Immature natural killer cell (primary cell): ENCODE results near the gene LYRM4. TPM values are rescaled to one million over a fixed set of nuclear protein-coding genes. Genes with fewer than 3 reads are reported as not detected.

Experiments
- DNase-seq, 3 donors: peaks; one replicate each; pipeline ENCODE4 v3.0.0; 2022; ENCODE audit warnings: mixed read lengths in 1 of 3
- H3K27ac Mint-ChIP-seq, 6 donors: one replicate each; pipeline ENCODE4 v1.8.0; 2020; ENCODE audit warnings: mixed read lengths in 6 of 6, mild to moderate bottlenecking in 5 of 6, inconsistent platforms in 4 of 6, moderate library complexity in 3 of 6
- H3K27me3 Mint-ChIP-seq, 3 donors: one replicate each; pipeline ENCODE4 v1.8.0; 2020 to 2021; ENCODE audit warnings: low read depth in 3 of 3, mild to moderate bottlenecking in 3 of 3, mixed read lengths in 3 of 3, moderate library complexity in 3 of 3, inconsistent platforms in 1 of 3
- H3K36me3 Mint-ChIP-seq, 3 donors: one replicate each; pipeline ENCODE4 v1.8.0; 2020; ENCODE audit warnings: mixed read lengths in 3 of 3, inconsistent platforms in 2 of 3, mild to moderate bottlenecking in 2 of 3
- H3K4me1 Mint-ChIP-seq, 2 donors: one replicate each; pipeline ENCODE4 v1.8.0; 2020; ENCODE audit warnings: inconsistent platforms in 2 of 2, mild to moderate bottlenecking in 2 of 2, mixed read lengths in 2 of 2, moderate library complexity in 1 of 2
- H3K4me3 Mint-ChIP-seq, 5 donors: one replicate each; pipeline ENCODE4 v1.8.0; 2020; ENCODE audit warnings: mild to moderate bottlenecking in 5 of 5, mixed read lengths in 5 of 5, inconsistent platforms in 3 of 5, moderate library complexity in 3 of 5
- H3K9me3 Mint-ChIP-seq, 6 donors: one replicate each; pipeline ENCODE4 v1.8.0; 2020; ENCODE audit warnings: mild to moderate bottlenecking in 6 of 6, mixed read lengths in 6 of 6, inconsistent platforms in 4 of 6, moderate library complexity in 3 of 6
- polyA plus RNA-seq, 3 donors: library from polyadenylated mRNA; unstranded; fragments of 300-500 nt; fragmentation: Illumina TruSeq; gene quantifications; one replicate each; pipeline ENCODE4 v1.2.3, GENCODE V29; 2021

Gene LYRM4
- polyA plus RNA-seq, 3 donors from 2014 or later, result 10.5 to 23.4 (median 21.9) TPM

- no peaks in the 10 kb centered on the region for H3K4me1 Mint-ChIP-seq
- no peaks in the 10 kb centered on the region for H3K9me3 Mint-ChIP-seq
- H3K27ac Mint-ChIP-seq, result no peak overlapping the region
- no peak for DNase-seq
- no peaks in the 10 kb centered on the region for H3K36me3 Mint-ChIP-seq
- peaks cover 0 to 2% (median 1%) of the 10 kb centered on the region in 3 donors for H3K27me3 Mint-ChIP-seq
- no peak overlapping the region for H3K4me3 Mint-ChIP-seq
Measured at GRCh38 chr6:5162355-5162754, 98.4 kb downstream of the LYRM4 start.

GRCh38 chr6:5160206-5160605, 100.5 kb downstream of the LYRM4 start:
- H3K9me3 Mint-ChIP-seq, result no peaks in the 10 kb centered on the region
- no peaks in the 10 kb centered on the region for H3K36me3 Mint-ChIP-seq
- no peak for DNase-seq
- no peaks in the 10 kb centered on the region for H3K4me1 Mint-ChIP-seq
- H3K27me3 Mint-ChIP-seq, result peaks cover 0 to 2% (median 1%) of the 10 kb centered on the region in 3 donors
- no peak overlapping the region for H3K27ac Mint-ChIP-seq
- H3K4me3 Mint-ChIP-seq, result no peak overlapping the region

GRCh38 chr6:5159162-5159561, 101.6 kb downstream of the LYRM4 start:
- peaks cover 0 to 2% (median 1%) of the 10 kb centered on the region in 3 donors for H3K27me3 Mint-ChIP-seq
- no peaks in the 10 kb centered on the region for H3K4me1 Mint-ChIP-seq
- H3K36me3 Mint-ChIP-seq, result no peaks in the 10 kb centered on the region
- no peaks in the 10 kb centered on the region for H3K9me3 Mint-ChIP-seq
- no peak overlapping the region for H3K27ac Mint-ChIP-seq
- no peak for DNase-seq
- no peak overlapping the region for H3K4me3 Mint-ChIP-seq

- Mint-ChIP-seq H3K27me3 (peaks cover 0 to 2% (median 1%) of the 10 kb centered on the region in 3 donors), H3K9me3 (no peaks in the 10 kb centered on the region), H3K4me3 (no peak overlapping the region), H3K36me3 (no peaks in the 10 kb centered on the region), H3K4me1 (no peaks in the 10 kb centered on the region), H3K27ac (no peak overlapping the region)
- no peak for DNase-seq
Measured at GRCh38 chr6:5158180-5158579, 102.6 kb downstream of the LYRM4 start.

DNA sequence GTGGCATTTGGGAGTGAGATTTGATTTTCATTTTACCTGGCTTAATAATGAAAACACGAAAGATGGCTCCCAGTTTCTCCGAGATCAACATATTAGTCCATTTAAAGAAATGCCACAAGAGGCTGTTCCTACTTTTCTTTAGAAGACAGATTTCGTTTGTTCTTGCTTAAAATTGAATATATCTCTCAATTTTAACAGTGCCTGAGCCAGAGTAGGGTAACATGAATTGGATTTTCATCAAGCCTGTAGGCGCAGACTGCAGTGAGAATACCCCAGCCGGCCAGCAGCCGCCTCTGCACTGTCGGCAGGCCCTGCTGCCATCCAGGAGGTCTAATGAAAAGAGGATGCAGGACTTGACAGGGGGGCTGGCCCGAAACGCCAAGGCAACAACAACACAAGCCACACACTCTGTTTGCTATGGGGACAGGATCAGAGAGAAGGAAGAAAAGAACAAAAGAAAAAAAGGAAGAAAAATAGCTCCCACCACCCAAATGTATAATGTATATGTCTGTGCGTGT, 103.1 kb downstream of the LYRM4 start:
- Mint-ChIP-seq H3K27me3 (peaks cover 0 to 2% (median 1%) of the 10 kb centered on the region in 3 donors), H3K27ac (no peak overlapping the region), H3K9me3 (no peaks in the 10 kb centered on the region), H3K4me3 (no peak overlapping the region), H3K4me1 (no peaks in the 10 kb centered on the region), H3K36me3 (no peaks in the 10 kb centered on the region)
- no peak for DNase-seq

- Mint-ChIP-seq H3K9me3 (no peaks in the 10 kb centered on the region), H3K27ac (peak overlapping the region in 1 of 6 donors; percentile 19), H3K4me1 (no peaks in the 10 kb centered on the region), H3K27me3 (peaks cover 0 to 4% (median 0%) of the 10 kb centered on the region in 3 donors), H3K36me3 (no peaks in the 10 kb centered on the region), H3K4me3 (no peak overlapping the region)
- no peak for DNase-seq
Measured at GRCh38 chr6:5156627-5157026, 104.1 kb downstream of the LYRM4 start.

DNA sequence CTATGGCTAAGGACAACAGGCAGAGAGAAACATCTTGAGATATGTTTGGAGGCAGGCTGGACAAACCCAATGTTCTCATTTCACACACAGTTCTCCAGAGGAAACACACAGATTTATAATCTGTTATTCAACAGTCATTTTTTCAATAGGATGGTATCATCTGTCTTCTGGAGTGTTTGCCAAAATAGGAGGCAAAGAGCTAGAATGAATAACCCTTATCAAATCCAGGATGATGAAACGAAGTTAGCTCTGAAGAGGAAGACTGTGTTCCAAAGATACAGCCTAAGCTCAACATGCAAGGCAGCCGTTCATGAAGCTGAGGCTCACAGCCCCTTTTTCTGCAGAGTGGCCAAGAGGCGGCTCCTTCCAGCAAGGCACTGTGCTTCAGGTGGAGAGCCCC, 104.8 kb downstream of the LYRM4 start:
- Mint-ChIP-seq H3K27ac (no peak overlapping the region), H3K4me1 (no peaks in the 10 kb centered on the region), H3K36me3 (no peaks in the 10 kb centered on the region), H3K4me3 (no peak overlapping the region), H3K27me3 (peaks cover 0 to 4% (median 0%) of the 10 kb centered on the region in 3 donors), H3K9me3 (no peaks in the 10 kb centered on the region)
- DNase-seq, result no peak

DNA sequence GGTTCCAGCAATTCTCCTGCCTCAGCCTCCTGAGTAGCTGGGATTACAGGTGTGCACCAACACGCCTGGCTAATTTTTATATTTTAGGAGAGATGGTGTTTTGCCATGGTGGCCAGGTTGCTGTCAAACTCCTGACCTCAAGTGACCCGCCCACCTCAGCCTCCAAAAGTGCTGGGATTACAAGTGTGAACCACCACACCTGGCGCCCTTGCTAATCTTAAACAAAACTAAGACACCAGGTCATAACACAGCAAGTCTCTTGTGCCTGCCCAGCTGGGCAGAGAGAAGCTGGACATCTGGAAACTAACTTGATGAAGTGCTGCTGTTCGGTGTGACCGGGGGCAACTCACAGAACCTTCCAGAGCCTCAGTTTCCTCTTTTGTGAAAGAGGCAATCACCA, 107.6 kb downstream of the LYRM4 start:
- H3K27ac Mint-ChIP-seq, result no peak overlapping the region
- H3K4me1 Mint-ChIP-seq, result no peaks in the 10 kb centered on the region
- DNase-seq, result no peak
- H3K9me3 Mint-ChIP-seq, result no peaks in the 10 kb centered on the region
- H3K4me3 Mint-ChIP-seq, result no peak overlapping the region
- H3K27me3 Mint-ChIP-seq, result peaks cover 0 to 2% (median 0%) of the 10 kb centered on the region in 3 donors
- no peaks in the 10 kb centered on the region for H3K36me3 Mint-ChIP-seq

GRCh38 chr6:5152460-5152859, 108.3 kb downstream of the LYRM4 start:
- Mint-ChIP-seq H3K9me3 (no peaks in the 10 kb centered on the region), H3K27me3 (peaks cover 0 to 2% (median 0%) of the 10 kb centered on the region in 3 donors), H3K36me3 (no peaks in the 10 kb centered on the region), H3K4me1 (no peaks in the 10 kb centered on the region), H3K27ac (no peak overlapping the region), H3K4me3 (no peak overlapping the region)
- no peak for DNase-seq

DNA sequence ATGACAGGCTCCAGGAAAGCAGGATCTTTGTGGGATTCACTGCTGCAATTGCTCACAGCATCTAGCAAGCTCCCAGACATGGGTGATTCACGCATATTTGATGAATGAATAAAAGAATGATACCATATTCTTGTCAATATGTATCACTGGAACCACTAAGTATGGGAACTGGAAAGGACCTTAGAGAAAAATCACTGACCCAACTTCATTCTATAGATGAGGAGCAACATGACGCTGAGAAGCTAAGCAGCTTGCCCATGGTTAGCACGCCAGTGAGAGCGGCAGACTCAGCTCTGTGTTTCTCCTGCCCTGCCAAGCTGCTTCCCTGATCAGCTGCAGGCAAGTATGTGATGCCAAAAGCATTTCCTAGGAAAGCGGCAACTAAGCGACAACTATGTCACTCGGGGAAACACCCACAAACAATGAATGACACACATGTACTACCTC, 108.8 kb downstream of the LYRM4 start:
- no peak overlapping the region for H3K4me3 Mint-ChIP-seq
- no peak for DNase-seq
- H3K36me3 Mint-ChIP-seq, result no peaks in the 10 kb centered on the region
- H3K27me3 Mint-ChIP-seq, result peaks cover 0 to 2% (median 0%) of the 10 kb centered on the region in 3 donors
- H3K4me1 Mint-ChIP-seq, result no peaks in the 10 kb centered on the region
- H3K27ac Mint-ChIP-seq, result no peak overlapping the region
- no peaks in the 10 kb centered on the region for H3K9me3 Mint-ChIP-seq

- no peaks in the 10 kb centered on the region for H3K36me3 Mint-ChIP-seq
- no peak overlapping the region for H3K4me3 Mint-ChIP-seq
- H3K4me1 Mint-ChIP-seq, result no peaks in the 10 kb centered on the region
- no peak overlapping the region for H3K27ac Mint-ChIP-seq
- H3K9me3 Mint-ChIP-seq, result no peaks in the 10 kb centered on the region
- no peak for DNase-seq
- peaks cover 0 to 2% (median 0%) of the 10 kb centered on the region in 3 donors for H3K27me3 Mint-ChIP-seq
Measured at GRCh38 chr6:5151360-5151954, 109.3 kb downstream of the LYRM4 start.

GRCh38 chr6:5150551-5151075, 110.1 kb downstream of the LYRM4 start:
- Mint-ChIP-seq H3K9me3 (no peaks in the 10 kb centered on the region), H3K27ac (no peak overlapping the region), H3K27me3 (peaks cover 0 to 2% (median 0%) of the 10 kb centered on the region in 3 donors)

DNA sequence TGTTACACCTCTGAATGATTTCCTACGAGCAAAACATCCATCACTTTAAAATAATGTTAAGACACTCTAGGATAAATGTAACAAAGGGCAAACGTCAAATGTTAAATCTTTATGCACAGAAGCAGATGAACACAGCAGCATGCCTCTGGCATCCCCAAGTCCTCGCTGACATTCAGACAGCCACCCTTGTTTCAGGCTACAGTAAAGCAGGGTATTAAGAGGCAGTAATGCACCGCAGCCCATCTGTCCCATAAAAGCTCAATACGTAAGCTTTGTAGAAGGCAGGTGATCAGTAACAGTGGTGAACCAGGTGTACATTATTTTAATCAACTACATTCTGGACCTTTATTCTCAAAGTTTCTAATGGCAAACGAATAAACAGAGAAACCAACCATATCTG, 110.9 kb downstream of the LYRM4 start:
- no peak overlapping the region for H3K27ac Mint-ChIP-seq
- H3K9me3 Mint-ChIP-seq, result no peaks in the 10 kb centered on the region
- no peaks in the 10 kb centered on the region for H3K4me1 Mint-ChIP-seq
- no peak for DNase-seq
- H3K4me3 Mint-ChIP-seq, result no peak overlapping the region
- H3K36me3 Mint-ChIP-seq, result no peaks in the 10 kb centered on the region
- H3K27me3 Mint-ChIP-seq, result peaks cover 0 to 2% (median 0%) of the 10 kb centered on the region in 3 donors

More at GRCh38 chr6:5150551-5151075, 110.1 kb downstream of the LYRM4 start:
- H3K4me1 Mint-ChIP-seq, result no peaks in the 10 kb centered on the region
- no peak for DNase-seq
- H3K36me3 Mint-ChIP-seq, result no peaks in the 10 kb centered on the region
- H3K4me3 Mint-ChIP-seq, result no peak overlapping the region

DNA sequence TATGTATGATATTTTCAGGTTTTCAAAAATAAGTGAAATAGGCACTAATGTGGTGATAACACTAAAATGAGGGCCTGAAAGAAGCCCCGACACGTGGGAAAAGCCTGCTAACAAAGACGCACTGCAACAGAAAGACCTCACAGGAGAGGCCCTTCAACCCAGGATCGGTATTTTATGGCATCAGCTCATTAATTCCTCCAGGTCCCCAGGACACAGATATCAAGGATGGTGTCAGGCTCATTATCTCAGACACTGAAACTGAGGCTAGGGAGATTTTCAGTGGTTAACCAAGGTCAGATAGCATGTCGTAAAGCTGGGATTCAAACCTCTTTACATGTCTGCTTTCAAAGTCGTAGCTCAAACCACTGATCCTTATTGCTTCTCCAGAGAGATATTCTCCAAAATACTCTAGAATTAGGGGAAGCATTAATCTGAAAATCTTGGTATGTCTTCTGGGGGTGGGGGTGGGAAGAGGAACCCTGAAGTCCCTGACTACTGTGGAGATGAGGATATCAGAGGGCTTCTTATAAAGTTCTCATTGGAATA, 111.5 kb downstream of the LYRM4 start:
- no peak overlapping the region for H3K4me3 Mint-ChIP-seq
- H3K36me3 Mint-ChIP-seq, result no peaks in the 10 kb centered on the region
- no peaks in the 10 kb centered on the region for H3K9me3 Mint-ChIP-seq
- no peak overlapping the region for H3K27ac Mint-ChIP-seq
- H3K27me3 Mint-ChIP-seq, result peaks cover 0 to 2% (median 0%) of the 10 kb centered on the region in 3 donors
- H3K4me1 Mint-ChIP-seq, result no peaks in the 10 kb centered on the region
- no peak for DNase-seq
